HL-60 (cell line): ENCODE measurements around the gene ZSWIM8.

ENCODE experiments used
- CTCF ChIP-seq: IDR thresholded peaks from one replicate; pipeline ENCODE4 v1.5.1; 2011; ENCODE audit warnings: low read length, control low read depth, inconsistent platforms; ENCODE audit not compliant: insufficient read depth
- GABPA ChIP-seq: IDR thresholded peaks from 2 replicates; pipeline ENCODE4 v1.6.1; 2012; ENCODE audit warnings: low read depth
- POLR2AphosphoS5 ChIP-seq: IDR thresholded peaks from 2 replicates; pipeline ENCODE4 v1.6.1; 2012; ENCODE audit warnings: low read depth
- REST ChIP-seq: IDR thresholded peaks from 2 replicates; pipeline ENCODE4 v1.6.1; 2012; ENCODE audit warnings: low read depth; ENCODE audit not compliant: insufficient replicate concordance

GRCh38 chr10:73790886-73791625 lies 5.7 kb downstream of the ZSWIM8 start:
- TF ChIP-seq CTCF (no peak), POLR2AphosphoS5 (no peak), GABPA (no peak), REST (no peak)
